PC-9 (cell line): ENCODE data around the gene PNMA1. TPM values are rescaled to one million over a fixed set of nuclear protein-coding genes. Genes with fewer than 3 reads are reported as not detected.

Source experiments
- BruUV-seq: library from RNA; stranded (reverse); fragments of 400-500 nt; replicated peaks from 2 replicates; lab custom pipeline; 2021; lab: Mats Ljungman, UMichigan
- CTCF ChIA-PET: fragments of 300-600 bp; sonication (Branson Sonifier 250); formaldehyde crosslinking; loops from one replicate; lab custom pipeline; 2022; ENCODE audit warnings: antibody characterized with exemption; lab: Charles Lee
- POLR2A ChIA-PET: fragments of 300-600 bp; sonication (Branson Sonifier 250); formaldehyde crosslinking; loops from one replicate; lab custom pipeline; 2022; ENCODE audit warnings: antibody characterized with exemption; ENCODE audit not compliant: unreplicated experiment; lab: Charles Lee
- DNase-seq, 2 experiments: peaks; one replicate each; pipeline versions ENCODE4 v3.0.0 to v3.0.0-alpha.2; 2015 to 2022; ENCODE audit warnings: mixed read lengths in 1 of 2
- H2AFZ ChIP-seq: fragments of 200-600 bp; sonication (generic); 2 replicates; pipeline ENCODE4 v1.8.1; 2017; ENCODE audit warnings: antibody characterized with exemption
- H3F3A ChIP-seq: fragments of 200-600 bp; sonication (generic); 2 replicates; pipeline ENCODE4 v1.8.1; 2017; ENCODE audit warnings: antibody characterized with exemption, mild to moderate bottlenecking, low read depth; ENCODE audit not compliant: insufficient read depth
- H3K27ac ChIP-seq: fragments of 200-600 bp; sonication (generic); 2 replicates; pipeline ENCODE4 v1.6.1; 2016; ENCODE audit warnings: mixed run types
- H3K27me3 ChIP-seq: fragments of 200-600 bp; sonication (generic); 2 replicates; pipeline ENCODE4 v1.6.1; 2016; ENCODE audit warnings: low read depth, mixed run types; ENCODE audit not compliant: insufficient read depth
- H3K36me3 ChIP-seq: fragments of 200-600 bp; sonication (generic); 2 replicates; pipeline ENCODE4 v1.6.1; 2016; ENCODE audit warnings: low read depth, mixed run types
- H3K4me1 ChIP-seq: fragments of 200-600 bp; sonication (generic); replicated peaks from 2 replicates; pipeline ENCODE4 v1.6.1; 2016; ENCODE audit warnings: mixed run types; ENCODE audit not compliant: insufficient read depth
- H3K4me2 ChIP-seq: fragments of 200-600 bp; sonication (generic); 2 replicates; pipeline ENCODE4 v1.6.1; 2017; ENCODE audit warnings: mixed run types
- H3K4me3 ChIP-seq: fragments of 200-600 bp; sonication (generic); 2 replicates; pipeline ENCODE4 v1.6.1; 2016; ENCODE audit warnings: mixed run types
- H3K79me2 ChIP-seq: fragments of 200-600 bp; sonication (generic); 2 replicates; pipeline ENCODE4 v1.6.1; 2017; ENCODE audit warnings: low read depth, mixed run types
- H3K9me2 ChIP-seq: fragments of 200-600 bp; sonication (generic); 2 replicates; pipeline ENCODE4 v1.8.1; 2017; ENCODE audit warnings: mild to moderate bottlenecking; ENCODE audit not compliant: insufficient read depth
- H3K9me3 ChIP-seq: fragments of 200-600 bp; sonication (generic); 2 replicates; pipeline ENCODE4 v1.8.1; 2016; ENCODE audit warnings: low read depth; ENCODE audit not compliant: insufficient read depth
- H4K20me1 ChIP-seq: fragments of 200-600 bp; sonication (generic); 2 replicates; pipeline ENCODE4 v1.8.1; 2017; ENCODE audit not compliant: insufficient read depth
- CTCF ChIP-seq: fragments of 200-600 bp; sonication (generic); conservative IDR thresholded peaks from 2 replicates; pipeline ENCODE4 v1.6.1; 2017; ENCODE audit warnings: mixed run types, antibody characterized with exemption, mild to moderate bottlenecking, moderate library complexity
- EZH2 ChIP-seq: fragments of 200-600 bp; sonication (generic); IDR thresholded peaks from 2 replicates; pipeline ENCODE4 v1.8.0; 2017; ENCODE audit warnings: antibody characterized with exemption, low read depth
- intact Hi-C: fragments of 100-400 bp; cut with micrococcal nuclease; formaldehyde crosslinking; loops from one replicate; pipeline ENCODE4 v1.10.0; 2022; ENCODE audit not compliant: unreplicated experiment
- total RNA-seq: library from RNA; stranded (reverse); gene quantifications from 2 replicates; pipeline ENCODE4 v1.2.3, GENCODE V29; 2021

Gene PNMA1
- total RNA-seq, 1 experiment from 2014 or later, result 13.6 TPM

GRCh38 chr14:73721101-73721821 is 7.1 kb upstream of the PNMA1 start:
- peaks cover 70% of the 10 kb centered on the region for H3F3A ChIP-seq
- intact Hi-C loops, result loop anchor here (5.0 to 10.0 kb wide), 2 partner anchors 314 to 549 kb away; no protein-coding TSS in a partner anchor
- CTCF ChIA-PET, result no interaction called here
- BruUV-seq, result no TSS peak
- H4K20me1 ChIP-seq, result no peaks in the 10 kb centered on the region; the same call in 1 of the 2 replicates
- no peak for TF ChIP-seq EZH2
- TF ChIP-seq CTCF, result no peak
- POLR2A ChIA-PET, result no interaction called here
- H3K9me3 ChIP-seq, result no peaks in the 10 kb centered on the region
- H3K27ac ChIP-seq, result no peak overlapping the region
- no peak overlapping the region for H2AFZ ChIP-seq
- H3K9me2 ChIP-seq, result no peaks in the 10 kb centered on the region
- H3K4me3 ChIP-seq, result no peak overlapping the region
- H3K27me3 ChIP-seq, result no peaks in the 10 kb centered on the region
- no peak overlapping the region for H3K4me2 ChIP-seq
- H3K4me1 ChIP-seq, result peaks cover 34% of the 10 kb centered on the region
- no peak for DNase-seq
- peaks cover 36% of the 10 kb centered on the region for H3K36me3 ChIP-seq
- H3K79me2 ChIP-seq, result peaks cover 22% of the 10 kb centered on the region; the same call in 1 of the 2 replicates

GRCh38 chr14:73720636-73721035 is 6.5 kb upstream of the PNMA1 start:
- intact Hi-C loops, result loop anchor here (5.0 to 10.0 kb wide), 2 partner anchors 314 to 548 kb away; no protein-coding TSS in a partner anchor
- CTCF ChIA-PET, result no interaction called here
- Histone ChIP-seq H3K9me2 (no peaks in the 10 kb centered on the region), H3K36me3 (peaks cover 36% of the 10 kb centered on the region), H3F3A (peaks cover 70% of the 10 kb centered on the region), H4K20me1 (no peaks in the 10 kb centered on the region; the same call in 1 of the 2 replicates), H3K79me2 (peaks cover 17% of the 10 kb centered on the region; the same call in 1 of the 2 replicates), H3K27me3 (no peaks in the 10 kb centered on the region), H3K27ac (no peak overlapping the region), H3K9me3 (no peaks in the 10 kb centered on the region), H3K4me3 (no peak overlapping the region), H3K4me1 (peaks cover 28% of the 10 kb centered on the region), H3K4me2 (no peak overlapping the region), H2AFZ (no peak overlapping the region)
- TF ChIP-seq CTCF (no peak), EZH2 (no peak)
- no TSS peak for BruUV-seq
- no peak for DNase-seq
- POLR2A ChIA-PET, result no interaction called here

- TF ChIP-seq CTCF, result no peak
- no peak for TF ChIP-seq EZH2
- Histone ChIP-seq H4K20me1 (no peaks in the 10 kb centered on the region; the same call in none of the 2 replicates), H2AFZ (no peak overlapping the region), H3K9me2 (no peaks in the 10 kb centered on the region), H3K4me2 (no peak overlapping the region), H3K9me3 (no peaks in the 10 kb centered on the region), H3K4me1 (peaks cover 25% of the 10 kb centered on the region), H3K4me3 (no peak overlapping the region), H3K27ac (no peak overlapping the region), H3K36me3 (peaks cover 31% of the 10 kb centered on the region), H3K27me3 (no peaks in the 10 kb centered on the region), H3F3A (peaks cover 69% of the 10 kb centered on the region), H3K79me2 (peaks cover 17% of the 10 kb centered on the region; the same call in 1 of the 2 replicates)
- no peak for DNase-seq
- intact Hi-C loops, result loop anchor here (5.0 to 10.0 kb wide), 3 partner anchors 315 to 1205 kb away; no protein-coding TSS in a partner anchor
- ChIA-PET CTCF (interaction anchor here (0.6 kb wide), 1 partner anchor 596 kb away, joined by 4 read pairs; no protein-coding TSS in a partner anchor), POLR2A (no interaction called here)
- BruUV-seq, result no TSS peak
Observed at GRCh38 chr14:73719791-73720190, 5.6 kb upstream of the PNMA1 start.
